Epithelial cell of umbilical artery (primary cell): ENCODE results near the gene CDYL2. TPM values are rescaled to one million over a fixed set of nuclear protein-coding genes. Genes with fewer than 3 reads are reported as not detected.

Experiments used
- total RNA-seq: library from RNA; depleted of rRNA; stranded (reverse); fragments of >200 nt; gene quantifications from 2 replicates; pipeline ENCODE4 v1.2.3, GENCODE V29; 2014

Gene CDYL2, protein sequence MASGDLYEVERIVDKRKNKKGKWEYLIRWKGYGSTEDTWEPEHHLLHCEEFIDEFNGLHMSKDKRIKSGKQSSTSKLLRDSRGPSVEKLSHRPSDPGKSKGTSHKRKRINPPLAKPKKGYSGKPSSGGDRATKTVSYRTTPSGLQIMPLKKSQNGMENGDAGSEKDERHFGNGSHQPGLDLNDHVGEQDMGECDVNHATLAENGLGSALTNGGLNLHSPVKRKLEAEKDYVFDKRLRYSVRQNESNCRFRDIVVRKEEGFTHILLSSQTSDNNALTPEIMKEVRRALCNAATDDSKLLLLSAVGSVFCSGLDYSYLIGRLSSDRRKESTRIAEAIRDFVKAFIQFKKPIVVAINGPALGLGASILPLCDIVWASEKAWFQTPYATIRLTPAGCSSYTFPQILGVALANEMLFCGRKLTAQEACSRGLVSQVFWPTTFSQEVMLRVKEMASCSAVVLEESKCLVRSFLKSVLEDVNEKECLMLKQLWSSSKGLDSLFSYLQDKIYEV
- total RNA-seq, result 25.3 and 25.4 TPM in 2 replicates

DNA sequence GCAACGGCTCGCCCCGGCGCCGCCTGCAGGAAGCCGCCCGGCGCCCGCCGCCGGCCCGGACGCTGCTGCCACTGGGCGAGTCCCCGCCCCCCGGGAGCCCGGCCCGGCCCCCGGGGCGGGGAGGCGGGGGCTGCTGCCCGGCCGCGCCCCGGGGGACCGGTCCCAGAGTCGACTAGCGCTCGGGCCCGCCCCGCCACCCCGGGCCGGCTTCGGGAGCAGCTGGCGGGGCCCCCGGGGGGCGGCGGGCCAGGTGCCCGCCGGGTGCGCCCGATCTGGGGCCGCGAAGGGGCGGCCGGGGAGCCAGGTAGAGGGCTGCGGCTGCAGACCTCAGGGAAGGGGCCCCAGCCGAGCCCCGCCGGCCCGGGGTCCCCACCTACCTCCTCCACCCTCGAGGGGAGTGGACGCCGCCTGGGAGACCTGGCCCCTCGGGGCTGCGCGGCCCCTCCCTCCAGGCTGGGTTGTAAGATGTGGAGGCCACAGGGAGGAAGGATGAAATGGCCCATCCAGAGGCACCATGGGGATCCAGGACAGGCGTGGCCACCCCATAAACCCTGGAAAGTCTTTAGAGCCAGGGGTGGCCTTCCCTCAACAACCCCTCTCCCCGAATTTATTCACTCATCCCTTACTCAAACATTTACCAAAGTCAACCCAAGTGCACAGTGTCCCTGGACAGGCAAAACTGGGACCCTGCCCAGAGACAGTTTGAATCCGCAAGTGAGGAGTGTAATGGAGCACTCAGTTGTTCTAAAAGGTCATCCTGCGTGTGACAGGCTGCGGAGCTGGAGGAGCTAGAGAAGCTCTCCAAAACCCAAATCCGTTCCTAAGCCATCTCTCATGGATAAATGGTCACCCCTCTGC is at the start of gene CDYL2:
TSS of gene CDYL2 (minus strand) at position 73 of the 858 bp plus-strand sequence. CDS start 425 bp downstream, outside the sequence.

Other genes with a start within 250 kb of the CDYL2 start
- 70.8 and 76.7 TPM in 2 replicates for gene CMC2, start 202.3 kb upstream of the CDYL2 start, total RNA-seq
- gene CENPN, start 202.6 kb upstream of the CDYL2 start, total RNA-seq, result 62.9 and 63.0 TPM in 2 replicates
- 23.1 and 31.3 TPM in 2 replicates for gene ATMIN, start 231.2 kb upstream of the CDYL2 start, total RNA-seq